Activated CD8-positive, alpha-beta memory T cell treated with anti-CD3 and anti-CD28 coated beads, Interleukin-2, amount 50 U/mL, for 48 hours (primary cell): ENCODE measurements around the gene TBC1D8.

Source experiments
- DNase-seq: peaks from one replicate; pipeline ENCODE4 v3.0.0-alpha.2; 2020

TBC1D8 gene

GRCh38 chr2:101111262-101111838 lies 39.8 kb downstream of the TBC1D8 start:
- no peak for DNase-seq

- no peak for DNase-seq
These were observed 41.6 kb downstream of the TBC1D8 start for GRCh38 chr2:101109451-101110118.

GRCh38 chr2:101108357-101108756 lies 42.8 kb downstream of the TBC1D8 start:
- no peak for DNase-seq

- DNase-seq, result no peak
These were observed 43.9 kb downstream of the TBC1D8 start for GRCh38 chr2:101107241-101107640.

GRCh38 chr2:101106453-101107181 lies 44.6 kb downstream of the TBC1D8 start:
- DNase-seq, result no peak

GRCh38 chr2:101105654-101106053 lies 45.5 kb downstream of the TBC1D8 start:
- no peak for DNase-seq

- no peak for DNase-seq
These were observed 53.5 kb downstream of the TBC1D8 start for GRCh38 chr2:101097638-101098037.

GRCh38 chr2:101096619-101097142 lies 54.5 kb downstream of the TBC1D8 start:
- DNase-seq, result no peak

- DNase-seq, result no peak
These were observed 56.8 kb downstream of the TBC1D8 start for GRCh38 chr2:101094351-101094750.

GRCh38 chr2:101089942-101090799 lies 61.0 kb downstream of the TBC1D8 start:
- DNase-seq, result no peak

- peak; percentile 52 for DNase-seq
These were observed 61.8 kb downstream of the TBC1D8 start for GRCh38 chr2:101089419-101089818.

- DNase-seq, result no peak
These were observed 63.5 kb downstream of the TBC1D8 start for GRCh38 chr2:101087638-101088037.

GRCh38 chr2:101083613-101084012 lies 67.6 kb downstream of the TBC1D8 start:
- DNase-seq, result no peak

GRCh38 chr2:101082998-101083397 lies 68.2 kb downstream of the TBC1D8 start:
- DNase-seq, result no peak

- no peak for DNase-seq
These were observed 69.7 kb downstream of the TBC1D8 start for GRCh38 chr2:101081375-101081907.

- no peak for DNase-seq
These were observed 70.7 kb downstream of the TBC1D8 start for GRCh38 chr2:101080211-101081068.

GRCh38 chr2:101076581-101076980 lies 74.6 kb downstream of the TBC1D8 start:
- no peak for DNase-seq

GRCh38 chr2:101064868-101065549 lies 86.2 kb downstream of the TBC1D8 start:
- DNase-seq, result no peak

GRCh38 chr2:101064505-101064867 lies 86.7 kb downstream of the TBC1D8 start:
- DNase-seq, result no peak

- no peak for DNase-seq
These were observed 87.1 kb downstream of the TBC1D8 start for GRCh38 chr2:101064125-101064502.
